Prostate gland (tissue), 2 donors: Measurements from ENCODE around the gene BICD1.

Source experiments
- POLR2A ChIP-seq: fragments of 450-650 bp; IDR thresholded peaks from one replicate; pipeline ENCODE4 v1.6.1; 2016; ENCODE audit warnings: antibody characterized with exemption, mild to moderate bottlenecking
- TF ChIP-seq, protein P1 (sequence below), 4 experiments: fragments of 200-600 bp in 2 of 4; fragments of 450-650 bp in 2 of 4; sonication (generic) in 2 of 4; IDR thresholded peaks; 1 replicate in 3 of 4; 2 replicates in 1 of 4; pipeline ENCODE4 v1.5.1; 2016 to 2019; ENCODE audit warnings: antibody characterized with exemption in 4 of 4, mild to moderate bottlenecking in 2 of 4, moderate library complexity in 2 of 4

- TF ChIP-seq, protein P1, sequence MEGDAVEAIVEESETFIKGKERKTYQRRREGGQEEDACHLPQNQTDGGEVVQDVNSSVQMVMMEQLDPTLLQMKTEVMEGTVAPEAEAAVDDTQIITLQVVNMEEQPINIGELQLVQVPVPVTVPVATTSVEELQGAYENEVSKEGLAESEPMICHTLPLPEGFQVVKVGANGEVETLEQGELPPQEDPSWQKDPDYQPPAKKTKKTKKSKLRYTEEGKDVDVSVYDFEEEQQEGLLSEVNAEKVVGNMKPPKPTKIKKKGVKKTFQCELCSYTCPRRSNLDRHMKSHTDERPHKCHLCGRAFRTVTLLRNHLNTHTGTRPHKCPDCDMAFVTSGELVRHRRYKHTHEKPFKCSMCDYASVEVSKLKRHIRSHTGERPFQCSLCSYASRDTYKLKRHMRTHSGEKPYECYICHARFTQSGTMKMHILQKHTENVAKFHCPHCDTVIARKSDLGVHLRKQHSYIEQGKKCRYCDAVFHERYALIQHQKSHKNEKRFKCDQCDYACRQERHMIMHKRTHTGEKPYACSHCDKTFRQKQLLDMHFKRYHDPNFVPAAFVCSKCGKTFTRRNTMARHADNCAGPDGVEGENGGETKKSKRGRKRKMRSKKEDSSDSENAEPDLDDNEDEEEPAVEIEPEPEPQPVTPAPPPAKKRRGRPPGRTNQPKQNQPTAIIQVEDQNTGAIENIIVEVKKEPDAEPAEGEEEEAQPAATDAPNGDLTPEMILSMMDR (IDR thresholded peaks at IDR 0.05), result no peak
- no peak for TF ChIP-seq POLR2A
These were observed 105.2 kb downstream of the BICD1 start for GRCh38 chr12:32211900-32212156.
